Measurements from ENCODE around the gene AGBL4.

GRCh38 chr1:48570568-48570967 is 1453.2 kb downstream of the AGBL4 start:
- no peak for TF ChIP-seq CTCF (IDR thresholded peaks at IDR 0.05 in 2 of 3, conservative IDR thresholded peaks at IDR 0.05 in 1 of 3; ENCODE audit: borderline replicate concordance in 1 of 3, insufficient read depth in 1 of 3, low read depth in 2 of 3, low read length in 2 of 3)
- no peak for TF ChIP-seq POLR2AphosphoS5 (IDR thresholded peaks at IDR 0.05; ENCODE audit: low read depth, low read length)
- no peak for TF ChIP-seq JUND (IDR thresholded peaks at IDR 0.05)
- no peak for TF ChIP-seq POLR2A (IDR thresholded peaks at IDR 0.05; ENCODE audit: borderline replicate concordance, extremely low read depth, insufficient read depth, insufficient read length)
- TF ChIP-seq EGR1 (IDR thresholded peaks at IDR 0.05; ENCODE audit: low read depth), result no peak
- no peak for TF ChIP-seq EZH2phosphoT487 (IDR thresholded peaks at IDR 0.05; ENCODE audit: borderline replicate concordance)
- no peak for TF ChIP-seq ELF1 (IDR thresholded peaks at IDR 0.05; ENCODE audit: borderline replicate concordance, low read depth)
- TF ChIP-seq EZH2 (IDR thresholded peaks at IDR 0.05), result no peak
- TF ChIP-seq YY1 (IDR thresholded peaks at IDR 0.05; ENCODE audit: extremely low read depth, insufficient replicate concordance, low read depth, low read length), result no peak
- TF ChIP-seq, protein P1, sequence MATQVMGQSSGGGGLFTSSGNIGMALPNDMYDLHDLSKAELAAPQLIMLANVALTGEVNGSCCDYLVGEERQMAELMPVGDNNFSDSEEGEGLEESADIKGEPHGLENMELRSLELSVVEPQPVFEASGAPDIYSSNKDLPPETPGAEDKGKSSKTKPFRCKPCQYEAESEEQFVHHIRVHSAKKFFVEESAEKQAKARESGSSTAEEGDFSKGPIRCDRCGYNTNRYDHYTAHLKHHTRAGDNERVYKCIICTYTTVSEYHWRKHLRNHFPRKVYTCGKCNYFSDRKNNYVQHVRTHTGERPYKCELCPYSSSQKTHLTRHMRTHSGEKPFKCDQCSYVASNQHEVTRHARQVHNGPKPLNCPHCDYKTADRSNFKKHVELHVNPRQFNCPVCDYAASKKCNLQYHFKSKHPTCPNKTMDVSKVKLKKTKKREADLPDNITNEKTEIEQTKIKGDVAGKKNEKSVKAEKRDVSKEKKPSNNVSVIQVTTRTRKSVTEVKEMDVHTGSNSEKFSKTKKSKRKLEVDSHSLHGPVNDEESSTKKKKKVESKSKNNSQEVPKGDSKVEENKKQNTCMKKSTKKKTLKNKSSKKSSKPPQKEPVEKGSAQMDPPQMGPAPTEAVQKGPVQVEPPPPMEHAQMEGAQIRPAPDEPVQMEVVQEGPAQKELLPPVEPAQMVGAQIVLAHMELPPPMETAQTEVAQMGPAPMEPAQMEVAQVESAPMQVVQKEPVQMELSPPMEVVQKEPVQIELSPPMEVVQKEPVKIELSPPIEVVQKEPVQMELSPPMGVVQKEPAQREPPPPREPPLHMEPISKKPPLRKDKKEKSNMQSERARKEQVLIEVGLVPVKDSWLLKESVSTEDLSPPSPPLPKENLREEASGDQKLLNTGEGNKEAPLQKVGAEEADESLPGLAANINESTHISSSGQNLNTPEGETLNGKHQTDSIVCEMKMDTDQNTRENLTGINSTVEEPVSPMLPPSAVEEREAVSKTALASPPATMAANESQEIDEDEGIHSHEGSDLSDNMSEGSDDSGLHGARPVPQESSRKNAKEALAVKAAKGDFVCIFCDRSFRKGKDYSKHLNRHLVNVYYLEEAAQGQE (IDR thresholded peaks at IDR 0.05; ENCODE audit: low read depth), result no peak

All from HCT116 (cell line).